Limb (tissue), 2 donors: Measurements from ENCODE around the gene CRYBG3.

Experiments
- DNase-seq, 2 donors: peaks; one replicate each; pipeline ENCODE4 v3.0.0-alpha.2; 2016; ENCODE audit errors: extremely low spot score in 2 of 2

CRYBG3 gene

DNA sequence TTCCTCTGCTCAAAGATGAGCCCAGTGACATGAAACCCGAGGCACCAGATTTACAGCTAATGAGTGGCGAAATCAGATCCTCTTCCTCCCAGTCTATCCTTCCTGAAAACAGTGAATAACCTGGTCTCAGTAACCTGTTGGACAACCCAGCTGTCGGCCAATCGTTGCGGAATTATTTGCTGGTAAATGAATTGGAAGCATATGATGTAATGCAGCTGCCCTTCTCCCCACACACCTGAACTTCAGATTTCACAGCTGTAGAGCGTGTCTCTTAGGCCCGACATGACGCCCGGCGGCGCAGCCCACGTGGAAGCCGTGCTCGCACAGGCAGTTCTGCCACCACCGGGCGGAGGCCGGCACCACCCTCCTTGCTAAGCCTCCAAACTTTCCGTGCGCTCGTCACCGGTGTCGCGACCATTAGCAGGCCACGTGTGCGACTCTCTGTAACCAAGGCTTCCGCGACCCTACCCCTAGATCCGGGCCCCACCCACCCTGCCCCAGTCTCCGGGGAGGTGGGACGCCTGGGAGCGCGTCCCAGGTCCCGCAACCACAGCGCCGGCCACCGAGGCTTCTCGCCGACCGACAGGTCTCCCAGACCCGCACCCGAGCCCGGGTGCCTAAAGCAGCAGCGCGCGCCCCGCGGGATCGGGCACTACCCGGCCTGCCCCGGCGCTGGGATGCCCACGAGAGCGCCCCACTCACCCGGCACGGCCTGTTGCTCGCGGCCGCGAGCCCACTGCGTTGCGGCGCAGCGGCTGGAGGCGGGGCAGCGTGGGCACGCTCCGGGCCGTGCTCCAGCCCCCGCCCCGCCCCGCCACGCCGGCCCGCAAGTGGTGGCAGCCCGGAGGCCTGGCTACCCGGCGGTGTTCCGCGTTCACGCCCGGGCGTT is 150.1 kb downstream of the CRYBG3 start, which contains the start of gene RIOX2:
TSS of gene RIOX2 (minus strand) at position 753 of the 889 bp plus-strand sequence. CDS start 4,838 bp downstream, outside the sequence.
- DNase-seq = peak; percentile 51 to 77

DNA sequence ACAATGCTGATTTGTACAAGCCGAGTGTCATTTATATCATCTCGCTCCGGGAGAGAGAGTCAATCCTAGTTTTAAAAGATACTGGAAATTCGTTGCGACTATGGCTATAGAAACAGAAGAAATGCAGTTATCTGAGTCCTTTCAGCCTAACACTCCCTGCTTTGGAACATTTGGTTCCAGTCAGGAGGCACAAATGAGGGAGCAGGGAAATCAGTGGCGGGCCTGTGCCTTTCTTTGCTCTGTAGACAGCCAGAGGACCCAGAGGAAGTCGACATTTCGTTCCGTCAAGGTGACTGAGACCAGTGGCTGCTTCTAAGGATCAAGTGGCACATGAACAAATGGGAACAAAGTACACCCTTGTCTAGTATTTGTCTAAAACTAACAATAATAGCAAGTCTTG is 151.2 kb downstream of the CRYBG3 start:
- no peak for DNase-seq

- DNase-seq = no peak
These were observed 153.2 kb downstream of the CRYBG3 start for GRCh38 chr3:97974996-97975395.

DNA sequence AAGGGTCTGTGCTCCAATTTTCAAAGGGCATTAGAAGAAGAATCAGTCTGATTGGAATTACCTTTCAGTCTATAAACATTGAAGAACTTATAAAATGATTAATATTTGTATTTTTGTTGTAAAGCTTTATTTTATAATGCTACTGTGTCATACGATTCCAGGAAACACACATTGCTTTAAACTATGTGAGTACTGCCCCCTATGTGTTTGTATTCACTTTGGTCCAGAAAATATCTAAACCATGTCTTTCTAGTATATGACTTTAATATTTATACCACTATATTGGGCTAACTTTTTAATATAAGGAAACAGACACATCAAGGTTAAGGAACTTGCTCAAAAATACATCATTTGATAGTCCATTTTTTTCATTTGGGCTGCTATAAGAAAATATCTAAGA is 153.7 kb downstream of the CRYBG3 start:
- no peak for DNase-seq

GRCh38 chr3:97979610-97980009 is 157.8 kb downstream of the CRYBG3 start:
- DNase-seq = no peak

GRCh38 chr3:97981886-97982285 is 160.1 kb downstream of the CRYBG3 start:
- DNase-seq = no peak

GRCh38 chr3:97983933-97984491 is 162.2 kb downstream of the CRYBG3 start:
- peak in 1 of 2 donors; percentile 66 for DNase-seq

GRCh38 chr3:97987306-97987705 is 165.5 kb downstream of the CRYBG3 start:
- DNase-seq = no peak

- DNase-seq = no peak
These were observed 167.2 kb downstream of the CRYBG3 start for GRCh38 chr3:97988784-97989568.

- no peak for DNase-seq
These were observed 168.9 kb downstream of the CRYBG3 start for GRCh38 chr3:97990624-97991292.

DNA sequence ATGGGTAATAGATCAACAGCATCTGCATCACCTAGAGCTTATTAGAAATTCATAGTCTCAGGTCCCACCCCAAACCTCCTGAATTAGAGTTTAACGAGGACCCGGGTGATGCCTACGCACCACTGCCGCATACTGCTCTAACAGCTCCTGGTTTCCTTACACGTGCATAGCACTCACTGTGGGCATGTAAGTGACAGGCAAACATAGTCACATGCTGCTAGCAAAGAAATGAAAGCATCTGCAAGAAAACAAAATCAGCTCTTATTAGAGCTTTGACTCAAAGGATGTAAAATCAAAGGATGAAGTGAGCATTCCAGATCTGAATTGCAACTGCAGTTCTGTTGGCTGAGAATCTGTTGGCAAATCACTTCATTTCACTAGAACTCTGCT is 169.5 kb downstream of the CRYBG3 start:
- no peak for DNase-seq

GRCh38 chr3:97992547-97993173 is 170.8 kb downstream of the CRYBG3 start:
- no peak for DNase-seq

GRCh38 chr3:97993526-97993925 is 171.7 kb downstream of the CRYBG3 start:
- DNase-seq = no peak

- DNase-seq = no peak
These were observed 172.6 kb downstream of the CRYBG3 start for GRCh38 chr3:97994328-97994945.
